ENCODE measurements around the gene BCL2L15.

GRCh38 chr1:113912594-113913311, 25.4 kb upstream of the BCL2L15 start:
- TF ChIP-seq CTCF (IDR thresholded peaks at IDR 0.05; ENCODE audit: low read depth, low read length, poor library complexity, severe bottlenecking) (no peak), EZH2phosphoT487 (IDR thresholded peaks at IDR 0.05; ENCODE audit: borderline replicate concordance, low read length) (no peak)
